GM18909 (cell line): ENCODE data around the gene MAPK8IP1.

Source experiments
- ATAC-seq: cut with Tn5 transposase; IDR thresholded peaks from one replicate; pipeline ENCODE4 v1.9.1; 2021; ENCODE audit warnings: mild to moderate bottlenecking; ENCODE audit not compliant: unreplicated experiment, poor library complexity

MAPK8IP1 gene

GRCh38 chr11:45886816-45887520 lies 1.5 kb downstream of the MAPK8IP1 start:
- no peak for ATAC-seq

GRCh38 chr11:45887587-45887986 lies 2.1 kb downstream of the MAPK8IP1 start:
- no peak for ATAC-seq

GRCh38 chr11:45889555-45889954 lies 4.1 kb downstream of the MAPK8IP1 start:
- no peak for ATAC-seq

- ATAC-seq = no peak
Observed at GRCh38 chr11:45889966-45890365, 4.5 kb downstream of the MAPK8IP1 start.

GRCh38 chr11:45890886-45891550 lies 5.6 kb downstream of the MAPK8IP1 start:
- no peak for ATAC-seq

- ATAC-seq = no peak
Observed at GRCh38 chr11:45892856-45893255, 7.4 kb downstream of the MAPK8IP1 start.

- no peak for ATAC-seq
Observed at GRCh38 chr11:45894555-45895247, 9.2 kb downstream of the MAPK8IP1 start.

GRCh38 chr11:45895553-45896259 lies 10.3 kb downstream of the MAPK8IP1 start:
- no peak for ATAC-seq

- no peak for ATAC-seq
Observed at GRCh38 chr11:45896422-45896984, 11.1 kb downstream of the MAPK8IP1 start.

GRCh38 chr11:45897556-45897955 lies 12.1 kb downstream of the MAPK8IP1 start:
- no peak for ATAC-seq

- ATAC-seq = no peak
Observed at GRCh38 chr11:45899086-45899447, 13.6 kb downstream of the MAPK8IP1 start.

GRCh38 chr11:45899448-45900174 lies 14.2 kb downstream of the MAPK8IP1 start:
- peak; percentile 55 for ATAC-seq

GRCh38 chr11:45900175-45900800 lies 14.8 kb downstream of the MAPK8IP1 start:
- peak; percentile 16 for ATAC-seq

- no peak for ATAC-seq
Observed at GRCh38 chr11:45900916-45901617, 15.6 kb downstream of the MAPK8IP1 start.

GRCh38 chr11:45901626-45902025 lies 16.2 kb downstream of the MAPK8IP1 start:
- ATAC-seq = no peak

GRCh38 chr11:45902452-45903380 lies 17.3 kb downstream of the MAPK8IP1 start:
- ATAC-seq = no peak

- ATAC-seq = no peak
Observed at GRCh38 chr11:45904309-45904915, 19.0 kb downstream of the MAPK8IP1 start.
